Fibroblast of lung (primary cell): Measurements from ENCODE around the gene PDIA5. TPM values are rescaled to one million over a fixed set of nuclear protein-coding genes. Genes with fewer than 3 reads are reported as not detected.

Experiments used
- DNase-seq, 2 donors: peaks; one replicate each; pipeline versions ENCODE4 v3.0.0 to v3.0.0-alpha.2; 2010; ENCODE audit warnings: low read depth in 2 of 2
- H2AFZ ChIP-seq: 2 replicates; pipeline ENCODE4 v1.5.1; 2012; ENCODE audit warnings: low read length, control low read depth, inconsistent platforms
- H3K27ac ChIP-seq: 2 replicates; pipeline ENCODE4 v1.5.1; 2011; ENCODE audit warnings: low read length, control low read depth; ENCODE audit not compliant: insufficient read depth
- H3K27me3 ChIP-seq: 2 replicates; pipeline ENCODE4 v1.5.1; 2011; ENCODE audit warnings: mild to moderate bottlenecking, low read length; ENCODE audit not compliant: control insufficient read depth, insufficient read depth
- H3K36me3 ChIP-seq: 2 replicates; pipeline ENCODE4 v1.5.1; 2011; ENCODE audit warnings: low read length; ENCODE audit not compliant: control insufficient read depth, insufficient read depth
- H3K4me1 ChIP-seq: 2 replicates; pipeline ENCODE4 v1.5.1; 2011; ENCODE audit warnings: low read length; ENCODE audit not compliant: control insufficient read depth, insufficient read depth; ENCODE audit errors: extremely low read depth
- H3K4me2 ChIP-seq: 2 replicates; pipeline ENCODE4 v1.5.1; 2011; ENCODE audit warnings: low read length, control low read depth; ENCODE audit not compliant: insufficient read depth; ENCODE audit errors: extremely low read depth
- H3K4me3 ChIP-seq, 4 experiments: fragments of 200-600 bp in 1 of 4; sonication (generic) in 1 of 4; replicated peaks in 1 of 4; 2 replicates each; pipeline ENCODE4 v1.5.1; 2011 to 2016; ENCODE audit warnings: low read length in 4 of 4, low read depth in 3 of 4, mild to moderate bottlenecking in 3 of 4, control low read depth in 2 of 4, inconsistent platforms in 1 of 4, mixed read lengths in 1 of 4; ENCODE audit not compliant: insufficient read depth in 1 of 4; ENCODE audit errors: control extremely low read depth in 1 of 4
- H3K79me2 ChIP-seq: 2 replicates; pipeline ENCODE4 v1.5.1; 2012; ENCODE audit warnings: mild to moderate bottlenecking, low read length, inconsistent platforms; ENCODE audit not compliant: control insufficient read depth, insufficient read depth
- H3K9ac ChIP-seq: 2 replicates; pipeline ENCODE4 v1.5.1; 2011; ENCODE audit warnings: mild to moderate bottlenecking, low read length, control low read depth; ENCODE audit not compliant: insufficient read depth
- H3K9me3 ChIP-seq: 2 replicates; pipeline ENCODE4 v1.5.1; 2012; ENCODE audit warnings: low read depth, low read length; ENCODE audit not compliant: control insufficient read depth, insufficient read depth
- H4K20me1 ChIP-seq: 2 replicates; pipeline ENCODE4 v1.5.1; 2011; ENCODE audit warnings: low read length; ENCODE audit not compliant: control insufficient read depth, insufficient read depth; ENCODE audit errors: extremely low read depth
- EZH2 ChIP-seq: IDR thresholded peaks from 2 replicates; pipeline ENCODE4 v1.5.1; 2012; ENCODE audit warnings: low read length, control low read depth, mild to moderate bottlenecking; ENCODE audit errors: missing control alignments
- polyA plus RNA-seq, 2 donors: library from polyadenylated mRNA; depleted of rRNA in 1 of 2; stranded (reverse) in 1 of 2; unstranded in 1 of 2; fragments of >200 nt; gene quantifications; 2 replicates each; pipeline ENCODE4 v1.2.1, GENCODE V29; 2011 to 2012; ENCODE audit warnings: missing spikeins in 1 of 2
- total RNA-seq: library from RNA; depleted of rRNA; stranded (reverse); fragments of >200 nt; gene quantifications from 2 replicates; pipeline ENCODE4 v1.2.1, GENCODE V29; 2014
- TF ChIP-seq, protein P1 (sequence below), 2 donors: IDR thresholded peaks in 1 of 2; conservative IDR thresholded peaks in 1 of 2; 1 replicate in 1 of 2; 2 replicates in 1 of 2; pipeline ENCODE4 v1.5.1; 2011 to 2012; ENCODE audit warnings: low read length in 2 of 2, control low read depth in 1 of 2, inconsistent platforms in 1 of 2, low read depth in 1 of 2, mild to moderate bottlenecking in 1 of 2

PDIA5 gene
- total and polyA plus RNA-seq, 2 donors (not counting 1 experiment from before 2014, with no cell fraction given): 27.9 to 51.4 TPM

DNA sequence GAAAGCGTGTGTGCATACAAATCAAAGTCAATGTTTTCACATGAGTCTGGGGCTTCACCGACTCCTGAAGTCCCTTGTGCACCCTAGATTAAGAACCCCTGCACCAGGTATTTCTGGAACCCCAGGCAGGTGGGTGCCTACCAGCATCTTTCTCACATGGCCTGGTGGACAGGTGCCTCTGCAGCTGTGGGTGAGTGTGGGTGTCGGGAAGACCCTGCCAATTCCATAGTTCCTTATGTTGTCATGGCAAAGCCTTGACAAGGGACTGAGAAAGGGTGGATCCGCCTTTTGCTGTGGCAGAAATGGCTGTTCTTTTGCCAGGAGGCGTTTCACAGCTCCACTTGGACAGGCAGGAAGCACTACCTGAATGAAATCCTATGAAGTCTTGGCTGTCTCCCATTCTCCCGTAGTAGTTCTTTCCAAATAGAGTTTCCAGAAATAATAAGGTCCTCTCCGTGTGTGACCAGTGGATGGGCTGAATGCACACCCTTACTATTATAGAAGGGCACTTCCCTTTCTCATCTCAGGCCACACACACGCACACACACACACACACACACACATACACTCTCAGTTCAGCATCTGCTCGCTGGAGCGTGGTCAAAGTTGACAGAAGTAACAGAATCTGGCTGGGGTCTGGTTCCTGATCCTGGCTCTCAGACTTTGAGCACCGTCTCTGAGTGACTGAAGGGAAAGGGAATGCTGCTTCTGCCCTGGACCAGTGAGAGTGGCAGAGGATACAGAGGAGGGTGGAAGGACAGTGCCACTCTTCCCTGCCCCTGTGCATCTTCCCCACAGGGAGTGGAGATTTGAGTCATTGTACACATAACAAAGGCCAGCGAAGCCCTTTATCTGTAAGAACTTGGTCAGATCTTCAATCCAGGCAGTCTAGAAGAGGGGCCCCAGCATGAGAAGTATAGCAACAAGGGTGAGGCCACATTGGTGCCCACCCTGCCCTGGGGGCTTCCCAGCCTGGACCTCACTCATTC is 38.7 kb downstream of the PDIA5 start:
- Histone ChIP-seq H3K4me1 (peaks cover 9% of the 10 kb centered on the region), H3K4me2 (no peak overlapping the region), H3K9me3 (no peaks in the 10 kb centered on the region), H3K27me3 (no peaks in the 10 kb centered on the region), H3K4me3 (no peak overlapping the region), H3K79me2 (no peaks in the 10 kb centered on the region), H2AFZ (no peak overlapping the region), H3K36me3 (peaks cover 11% of the 10 kb centered on the region), H3K27ac (no peak overlapping the region), H3K9ac (no peak overlapping the region), H4K20me1 (no peaks in the 10 kb centered on the region)
- no peak for DNase-seq
- no peak for TF ChIP-seq EZH2
- TF ChIP-seq, protein P1, sequence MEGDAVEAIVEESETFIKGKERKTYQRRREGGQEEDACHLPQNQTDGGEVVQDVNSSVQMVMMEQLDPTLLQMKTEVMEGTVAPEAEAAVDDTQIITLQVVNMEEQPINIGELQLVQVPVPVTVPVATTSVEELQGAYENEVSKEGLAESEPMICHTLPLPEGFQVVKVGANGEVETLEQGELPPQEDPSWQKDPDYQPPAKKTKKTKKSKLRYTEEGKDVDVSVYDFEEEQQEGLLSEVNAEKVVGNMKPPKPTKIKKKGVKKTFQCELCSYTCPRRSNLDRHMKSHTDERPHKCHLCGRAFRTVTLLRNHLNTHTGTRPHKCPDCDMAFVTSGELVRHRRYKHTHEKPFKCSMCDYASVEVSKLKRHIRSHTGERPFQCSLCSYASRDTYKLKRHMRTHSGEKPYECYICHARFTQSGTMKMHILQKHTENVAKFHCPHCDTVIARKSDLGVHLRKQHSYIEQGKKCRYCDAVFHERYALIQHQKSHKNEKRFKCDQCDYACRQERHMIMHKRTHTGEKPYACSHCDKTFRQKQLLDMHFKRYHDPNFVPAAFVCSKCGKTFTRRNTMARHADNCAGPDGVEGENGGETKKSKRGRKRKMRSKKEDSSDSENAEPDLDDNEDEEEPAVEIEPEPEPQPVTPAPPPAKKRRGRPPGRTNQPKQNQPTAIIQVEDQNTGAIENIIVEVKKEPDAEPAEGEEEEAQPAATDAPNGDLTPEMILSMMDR (conservative IDR thresholded peaks at IDR 0.05 in 1 of 2, IDR thresholded peaks at IDR 0.05 in 1 of 2; ENCODE audit: low read depth in 1 of 2, low read length in 2 of 2): no peak

DNA sequence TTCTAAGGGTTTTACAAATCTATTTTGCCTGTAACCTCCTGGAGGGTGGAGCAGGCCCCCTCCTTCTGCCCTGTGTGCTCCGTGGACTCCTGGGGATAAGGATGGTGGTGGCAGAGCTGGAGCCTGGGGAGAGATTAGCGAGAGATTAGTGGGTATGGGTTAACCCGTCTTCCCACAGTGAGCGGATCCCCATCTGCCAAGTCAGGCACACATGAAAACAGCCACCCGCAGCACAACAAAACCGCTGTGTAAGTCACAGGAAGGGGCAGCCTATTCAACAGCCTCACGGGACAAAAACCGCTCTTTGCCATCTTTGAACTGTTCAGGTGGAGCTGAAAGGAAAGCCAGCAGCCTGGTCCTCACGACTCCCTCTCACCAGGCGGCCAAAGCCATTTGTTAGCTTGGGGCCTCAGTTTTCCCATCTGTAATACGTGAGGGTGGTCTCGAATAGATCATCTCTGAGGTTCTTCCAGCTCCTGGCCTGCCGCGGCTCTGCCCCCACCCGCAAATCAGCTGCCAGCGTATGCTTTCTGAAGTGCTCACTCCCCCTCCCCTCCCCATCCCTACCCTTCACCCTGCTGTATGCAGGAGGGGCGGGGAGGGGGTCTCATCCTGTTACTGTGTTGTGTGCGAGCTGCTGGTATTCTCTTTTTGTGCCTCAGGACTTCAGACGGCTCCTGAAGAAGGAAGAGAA is 43.6 kb downstream of the PDIA5 start:
- no peak overlapping the region for H3K9ac ChIP-seq
- no peaks in the 10 kb centered on the region for H3K27me3 ChIP-seq
- no peaks in the 10 kb centered on the region for H3K4me1 ChIP-seq
- H3K27ac ChIP-seq: no peak overlapping the region
- no peak overlapping the region for H3K4me2 ChIP-seq
- no peaks in the 10 kb centered on the region for H3K79me2 ChIP-seq
- no peak overlapping the region for H3K4me3 ChIP-seq
- no peak for DNase-seq
- no peaks in the 10 kb centered on the region for H4K20me1 ChIP-seq
- H3K36me3 ChIP-seq: peaks cover 9% of the 10 kb centered on the region
- no peaks in the 10 kb centered on the region for H3K9me3 ChIP-seq
- no peak overlapping the region for H2AFZ ChIP-seq
- TF ChIP-seq, protein P1 (conservative IDR thresholded peaks at IDR 0.05 in 1 of 2, IDR thresholded peaks at IDR 0.05 in 1 of 2; ENCODE audit: low read depth in 1 of 2, low read length in 2 of 2): no peak
- no peak for TF ChIP-seq EZH2

DNA sequence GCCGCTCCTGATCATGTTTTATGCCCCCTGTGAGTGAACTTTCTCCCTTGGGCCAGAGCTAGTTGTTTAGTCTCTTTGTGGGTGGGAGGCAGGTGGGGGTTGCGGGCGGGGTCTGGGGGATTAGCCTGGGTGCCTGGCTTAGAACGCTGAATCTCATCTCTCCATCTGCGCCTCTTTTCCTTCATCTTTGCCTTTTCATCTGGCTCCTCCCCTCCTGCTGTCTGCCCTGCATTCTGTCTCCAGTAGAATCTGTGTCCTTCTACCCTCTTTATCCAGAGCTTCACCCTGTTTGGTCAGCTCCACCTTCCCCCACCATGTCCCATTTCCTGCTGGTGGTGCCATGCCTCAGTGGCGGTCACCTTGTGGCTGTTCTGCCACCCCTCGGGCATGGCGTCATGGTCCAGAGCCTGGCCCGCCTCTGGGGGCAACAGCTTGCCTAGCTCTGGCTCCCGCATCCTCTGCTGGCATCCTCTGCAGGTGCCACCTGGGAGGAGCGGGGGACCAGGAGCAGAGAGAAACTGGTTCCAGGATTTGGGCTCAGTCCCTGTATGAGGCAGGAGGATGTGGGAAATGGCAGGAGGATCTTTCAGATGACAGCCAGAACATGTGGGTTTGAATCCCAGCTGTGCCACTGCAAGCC is 44.3 kb downstream of the PDIA5 start:
- Histone ChIP-seq H4K20me1 (no peaks in the 10 kb centered on the region), H3K9ac (no peak overlapping the region), H3K4me1 (no peaks in the 10 kb centered on the region), H3K36me3 (peaks cover 6% of the 10 kb centered on the region), H3K27me3 (no peaks in the 10 kb centered on the region), H3K4me3 (no peak overlapping the region), H2AFZ (no peak overlapping the region), H3K9me3 (no peaks in the 10 kb centered on the region), H3K27ac (no peak overlapping the region), H3K79me2 (no peaks in the 10 kb centered on the region), H3K4me2 (no peak overlapping the region)
- TF ChIP-seq EZH2: no peak
- TF ChIP-seq, protein P1 (conservative IDR thresholded peaks at IDR 0.05 in 1 of 2, IDR thresholded peaks at IDR 0.05 in 1 of 2; ENCODE audit: low read depth in 1 of 2, low read length in 2 of 2): no peak
- DNase-seq: no peak
